ENCODE results near the gene HOXA4.

DNA sequence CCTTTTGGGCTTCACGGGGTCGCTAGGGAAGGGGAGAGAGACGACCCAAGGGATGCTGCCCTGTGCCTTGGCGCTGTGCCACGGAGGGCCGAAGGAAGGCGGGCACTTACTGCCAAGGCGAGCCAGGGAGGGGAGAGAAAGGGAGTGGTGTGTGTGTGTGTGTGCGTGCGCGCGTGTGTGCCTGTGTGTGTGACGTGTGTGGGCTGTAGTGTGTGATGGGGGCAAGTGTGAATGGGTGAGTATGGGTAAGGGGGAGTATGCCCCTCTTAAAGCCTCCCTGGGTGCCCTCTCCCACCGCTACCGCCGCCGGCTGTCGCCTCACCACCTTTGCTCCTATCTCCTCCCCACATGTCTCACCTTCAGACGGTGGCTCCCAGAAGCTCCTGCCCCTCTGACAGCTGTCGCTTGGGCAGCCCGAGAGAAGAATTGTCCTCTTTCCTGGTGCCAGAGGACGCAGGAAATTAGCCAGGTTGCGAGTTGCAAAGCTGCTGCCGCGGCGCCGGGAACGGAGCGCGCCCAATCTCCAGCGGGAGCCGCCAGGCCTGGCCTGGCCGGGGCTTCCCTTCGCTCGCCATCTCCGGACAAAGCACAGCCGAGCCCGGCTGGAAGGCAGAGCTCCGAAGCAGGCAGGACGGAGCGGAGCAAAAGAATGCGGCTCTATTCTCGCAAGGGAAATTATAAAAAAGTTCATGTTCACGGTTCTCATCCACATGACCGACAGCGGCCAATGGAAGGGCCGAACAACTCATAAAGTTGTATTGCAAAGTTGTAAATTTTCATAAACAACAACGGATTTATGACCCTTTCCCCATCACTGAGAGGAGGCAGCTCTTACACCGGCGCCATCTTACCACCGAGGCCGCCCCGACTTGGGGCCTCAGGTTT lies 21.6 kb upstream of the HOXA4 start, which contains the start of gene HOXA3:
- TF ChIP-seq, protein P1, sequence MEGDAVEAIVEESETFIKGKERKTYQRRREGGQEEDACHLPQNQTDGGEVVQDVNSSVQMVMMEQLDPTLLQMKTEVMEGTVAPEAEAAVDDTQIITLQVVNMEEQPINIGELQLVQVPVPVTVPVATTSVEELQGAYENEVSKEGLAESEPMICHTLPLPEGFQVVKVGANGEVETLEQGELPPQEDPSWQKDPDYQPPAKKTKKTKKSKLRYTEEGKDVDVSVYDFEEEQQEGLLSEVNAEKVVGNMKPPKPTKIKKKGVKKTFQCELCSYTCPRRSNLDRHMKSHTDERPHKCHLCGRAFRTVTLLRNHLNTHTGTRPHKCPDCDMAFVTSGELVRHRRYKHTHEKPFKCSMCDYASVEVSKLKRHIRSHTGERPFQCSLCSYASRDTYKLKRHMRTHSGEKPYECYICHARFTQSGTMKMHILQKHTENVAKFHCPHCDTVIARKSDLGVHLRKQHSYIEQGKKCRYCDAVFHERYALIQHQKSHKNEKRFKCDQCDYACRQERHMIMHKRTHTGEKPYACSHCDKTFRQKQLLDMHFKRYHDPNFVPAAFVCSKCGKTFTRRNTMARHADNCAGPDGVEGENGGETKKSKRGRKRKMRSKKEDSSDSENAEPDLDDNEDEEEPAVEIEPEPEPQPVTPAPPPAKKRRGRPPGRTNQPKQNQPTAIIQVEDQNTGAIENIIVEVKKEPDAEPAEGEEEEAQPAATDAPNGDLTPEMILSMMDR (IDR thresholded peaks at IDR 0.05; ENCODE audit: poor library complexity): no peak
- TF ChIP-seq EZH2phosphoT487 (IDR thresholded peaks at IDR 0.05; ENCODE audit: low read depth, severe bottlenecking, unreplicated experiment) (no peak), EZH2 (IDR thresholded peaks at IDR 0.05; ENCODE audit: borderline replicate concordance) (peak; percentile 67)
